Lung microvascular endothelial cell (primary cell): ENCODE results near the gene LRRC31. TPM values are rescaled to one million over a fixed set of nuclear protein-coding genes. Genes with fewer than 3 reads are reported as not detected.

Experiments
- DNase-seq, 2 donors: peaks; one replicate each; pipeline versions ENCODE4 v3.0.0 to v3.0.0-alpha.2; 2010; ENCODE audit warnings: low read depth in 2 of 2
- total RNA-seq: library from RNA; depleted of rRNA; stranded (reverse); fragments of >200 nt; gene quantifications from 2 replicates; pipeline ENCODE4 v1.2.1, GENCODE V29; 2014

LRRC31 gene
- total RNA-seq, 1 donor from 2014 or later: not detected

GRCh38 chr3:169813278-169813677 lies 56.5 kb downstream of the LRRC31 start:
- DNase-seq: no peak

GRCh38 chr3:169812332-169813235 lies 57.2 kb downstream of the LRRC31 start, which contains the start of the genes LRRC34 and LRRIQ4:
Gene LRRC34 (minus strand): TSS chr3:169812904. CDS start chr3:169812548, 356 bp downstream.
Gene LRRIQ4 (plus strand): TSS chr3:169812870. CDS start chr3:169821922, 9,052 bp downstream.
- DNase-seq: peak; percentile 74 to 80

DNA sequence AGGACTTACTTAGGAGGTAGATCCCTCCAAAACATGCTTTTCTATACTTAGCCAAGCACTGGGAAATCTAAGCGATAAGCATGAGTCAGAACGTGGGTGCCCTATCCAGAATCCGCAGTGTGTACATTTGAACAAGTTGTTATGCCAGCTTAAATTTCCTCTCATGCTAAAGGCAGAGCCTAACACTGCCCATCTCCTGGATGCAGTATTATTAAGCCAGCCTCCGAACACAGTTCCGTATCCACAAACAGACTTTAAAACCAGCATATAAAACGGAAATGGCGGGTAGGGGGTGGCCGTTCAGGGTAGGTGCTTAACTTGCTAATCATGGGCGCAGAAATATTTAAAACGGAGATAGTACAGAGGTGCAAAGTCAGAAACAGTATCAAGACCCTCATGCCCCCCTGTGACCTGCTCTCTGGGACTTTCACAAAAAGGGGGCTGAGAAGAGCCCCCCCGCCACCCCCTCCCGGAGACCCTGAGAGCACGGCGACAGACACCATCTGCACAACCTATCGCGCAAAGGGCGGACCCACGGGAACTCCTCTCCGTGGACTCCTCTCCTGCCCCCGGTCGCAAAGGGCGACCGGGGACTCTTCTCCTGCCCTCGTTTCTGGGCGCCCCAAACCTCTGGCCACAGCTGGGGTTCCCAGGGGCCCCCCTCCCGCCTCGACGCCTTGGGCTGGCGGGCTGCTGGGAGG lies 58.0 kb downstream of the LRRC31 start:
- DNase-seq: peak in 1 of 2 donors; percentile 48

GRCh38 chr3:169809230-169809795 lies 60.4 kb downstream of the LRRC31 start:
- no peak for DNase-seq

DNA sequence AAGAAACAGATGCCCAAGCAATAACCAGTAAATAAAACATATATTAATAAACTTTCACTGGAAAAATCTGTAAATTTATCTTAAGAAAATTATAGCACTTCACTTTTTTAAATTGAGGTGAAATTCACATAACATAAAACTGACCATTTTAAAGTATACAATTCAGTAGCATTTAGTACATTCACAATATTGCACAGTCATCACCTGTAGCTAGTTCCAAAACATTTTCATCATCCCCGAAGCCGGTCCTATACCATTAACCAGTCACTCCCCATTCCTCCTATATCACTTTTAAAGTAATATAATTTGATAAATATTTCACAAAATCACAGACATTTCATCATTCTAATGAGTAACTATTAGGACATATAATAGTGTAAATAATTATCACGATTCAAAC lies 65.1 kb downstream of the LRRC31 start:
- no peak for DNase-seq

GRCh38 chr3:169792359-169792758 lies 77.4 kb downstream of the LRRC31 start:
- no peak for DNase-seq

GRCh38 chr3:169790687-169791429 lies 78.9 kb downstream of the LRRC31 start:
- DNase-seq: no peak

GRCh38 chr3:169790219-169790618 lies 79.5 kb downstream of the LRRC31 start:
- DNase-seq: no peak

Other genes with a start within 250 kb of the LRRC31 start
- gene MECOM, start 206.2 kb downstream of the LRRC31 start, total RNA-seq: 2.2 and 28.3 TPM in 2 replicates
- 118 and 137 TPM in 2 replicates for gene TERC, start 104.9 kb downstream of the LRRC31 start, total RNA-seq
- 0.99 and 2.0 TPM in 2 replicates for gene ACTRT3, start 100.4 kb downstream of the LRRC31 start, total RNA-seq
- gene MYNN, start 96.5 kb downstream of the LRRC31 start, total RNA-seq: 15.0 and 20.0 TPM in 2 replicates
- not detected in 2 replicates for gene LRRIQ4, start 57.1 kb downstream of the LRRC31 start, total RNA-seq
- gene LRRC34, start 57.0 kb downstream of the LRRC31 start, total RNA-seq: 0.60 and 1.3 TPM in 2 replicates
- gene SAMD7, start 41.6 kb upstream of the LRRC31 start, total RNA-seq: not detected in 2 replicates
- gene SEC62, start 96.9 kb upstream of the LRRC31 start, total RNA-seq: 16.8 and 33.9 TPM in 2 replicates
- gene GPR160, start 168.1 kb upstream of the LRRC31 start, total RNA-seq: 0.99 and 1.7 TPM in 2 replicates